WTC11 (cell line): Measurements from ENCODE around the gene EEFSEC.

Experiments
- ATF3 ChIP-seq: sonication (generic); formaldehyde crosslinking; conservative IDR thresholded peaks from 2 replicates; pipeline ENCODE4 v1.8.1; 2022; ENCODE audit warnings: mild to moderate bottlenecking, missing genetic modification reagents
- CBFB ChIP-seq: sonication (generic); formaldehyde crosslinking; IDR thresholded peaks from 2 replicates; pipeline ENCODE4 v1.8.1; 2022; ENCODE audit warnings: mild to moderate bottlenecking, low read depth, missing genetic modification reagents
- CREB1 ChIP-seq: sonication (generic); formaldehyde crosslinking; IDR thresholded peaks from 2 replicates; pipeline ENCODE4 v1.8.0; 2023; ENCODE audit warnings: mild to moderate bottlenecking, missing genetic modification reagents
- CTCF ChIP-seq: fragments of 200-600 bp; IDR thresholded peaks from 2 replicates; pipeline ENCODE4 v1.8.0; 2022; ENCODE audit warnings: antibody characterized with exemption
- HMGXB4 ChIP-seq: sonication (generic); formaldehyde crosslinking; IDR thresholded peaks from 2 replicates; pipeline ENCODE4 v1.8.1; 2023; ENCODE audit warnings: mild to moderate bottlenecking, moderate library complexity, missing genetic modification reagents
- JUN ChIP-seq: sonication (generic); formaldehyde crosslinking; IDR thresholded peaks from 2 replicates; pipeline ENCODE4 v1.8.0; 2023; ENCODE audit warnings: mild to moderate bottlenecking, missing genetic modification reagents
- MAX ChIP-seq: sonication (generic); formaldehyde crosslinking; IDR thresholded peaks from 2 replicates; pipeline ENCODE4 v1.8.0; 2022; ENCODE audit warnings: mild to moderate bottlenecking, missing genetic modification reagents
- MYBL2 ChIP-seq: sonication (generic); formaldehyde crosslinking; IDR thresholded peaks from 2 replicates; pipeline ENCODE4 v1.8.1; 2023; ENCODE audit warnings: mild to moderate bottlenecking, moderate library complexity, missing genetic modification reagents
- ZNF121 ChIP-seq: sonication (generic); formaldehyde crosslinking; IDR thresholded peaks from 2 replicates; pipeline ENCODE4 v1.8.0; 2023; ENCODE audit warnings: missing genetic modification reagents
- ZSCAN18 ChIP-seq: fragments of 250-450 bp; sonication (Bioruptor Pico); IDR thresholded peaks from 2 replicates; pipeline ENCODE4 v2.1.2; 2022; ENCODE audit warnings: mild to moderate bottlenecking, moderate library complexity

- TF ChIP-seq MAX (CRISPR knock-in tag): no peak
- no peak for TF ChIP-seq CTCF
- TF ChIP-seq JUN (CRISPR knock-in tag): no peak
- no peak for TF ChIP-seq ZNF121
- no peak for TF ChIP-seq CREB1 (CRISPR knock-in tag)
- TF ChIP-seq ATF3: no peak
- TF ChIP-seq CBFB: no peak
- TF ChIP-seq ZSCAN18: no peak
- no peak for TF ChIP-seq MYBL2 (CRISPR knock-in tag)
- TF ChIP-seq HMGXB4 (CRISPR knock-in tag): no peak
Measured at GRCh38 chr3:128367761-128368160, 214.5 kb downstream of the EEFSEC start.
